ENCODE results near the gene LRRC49.

- TF ChIP-seq ELF1 (IDR thresholded peaks at IDR 0.05; ENCODE audit: borderline replicate concordance, low read depth) (no peak), POLR2AphosphoS5 (IDR thresholded peaks at IDR 0.05; ENCODE audit: low read depth, low read length) (no peak), MAX (IDR thresholded peaks at IDR 0.05) (no peak), CTCF (IDR thresholded peaks at IDR 0.05 in 2 of 3, conservative IDR thresholded peaks at IDR 0.05 in 1 of 3; ENCODE audit: borderline replicate concordance in 1 of 3, insufficient read depth in 1 of 3, low read depth in 2 of 3, low read length in 2 of 3) (no peak), SIN3A (IDR thresholded peaks at IDR 0.05; ENCODE audit: low read depth) (no peak), ZFX (IDR thresholded peaks at IDR 0.05) (no peak), POLR2A (IDR thresholded peaks at IDR 0.05; ENCODE audit: borderline replicate concordance, extremely low read depth, insufficient read depth, insufficient read length) (no peak), TCF7L2 (IDR thresholded peaks at IDR 0.05; ENCODE audit: borderline replicate concordance, extremely low read depth, insufficient read depth, insufficient read length) (no peak)
Observed at GRCh38 chr15:70853318-70853972, 39.2 kb upstream of the LRRC49 start.
